Thoracic aorta (tissue), 2 donors: ENCODE results near the gene ANKRD11. TPM values are rescaled to one million over a fixed set of nuclear protein-coding genes. Genes with fewer than 3 reads are reported as not detected.

Experiments used
- ATAC-seq: fragments of 150-250 bp; one replicate; pipeline ENCODE4 v1.8.0; 2017; ENCODE audit warnings: low read depth; ENCODE audit not compliant: insufficient number of reproducible peaks, low FRiP score
- DNase-seq: peaks from one replicate; pipeline ENCODE4 v3.0.0-alpha.2; 2020; ENCODE audit warnings: low spot score
- H3K27ac ChIP-seq, 2 donors: fragments of 200-600 bp; sonication (generic); 1 replicate in 1 of 2; 2 replicates in 1 of 2; pipeline ENCODE4 v1.5.1; 2016; ENCODE audit warnings: mild to moderate bottlenecking in 2 of 2, moderate library complexity in 2 of 2
- H3K27me3 ChIP-seq: fragments of 200-600 bp; sonication (generic); replicated peaks from 2 replicates; pipeline ENCODE4 v1.6.0; 2016; ENCODE audit warnings: mild to moderate bottlenecking; ENCODE audit not compliant: insufficient read depth
- H3K36me3 ChIP-seq: fragments of 200-600 bp; sonication (generic); one replicate; pipeline ENCODE4 v1.5.1; 2016
- H3K4me1 ChIP-seq, 2 donors: fragments of 200-600 bp; sonication (generic); 1 replicate in 1 of 2; 2 replicates in 1 of 2; pipeline versions ENCODE4 v1.5.1 to v1.6.0; 2016; ENCODE audit warnings: low read depth in 2 of 2, mild to moderate bottlenecking in 1 of 2; ENCODE audit not compliant: control insufficient read depth in 1 of 2
- H3K4me3 ChIP-seq: fragments of 200-600 bp; sonication (generic); 2 replicates; pipeline ENCODE4 v1.5.1; 2016; ENCODE audit warnings: mild to moderate bottlenecking
- H3K9me3 ChIP-seq: fragments of 200-600 bp; sonication (generic); 2 replicates; pipeline ENCODE4 v1.5.1; 2016
- total RNA-seq, 2 donors: library from RNA; depleted of rRNA; stranded (reverse); fragments of >200 nt; gene quantifications; one replicate each; pipeline versions ENCODE4 v1.1.0 to v1.2.3, GENCODE V29; 2016
- TF ChIP-seq, protein P1 (sequence below): fragments of 200-600 bp; sonication (generic); IDR thresholded peaks from one replicate; pipeline ENCODE4 v1.5.1; 2019; ENCODE audit warnings: antibody characterized with exemption

Gene ANKRD11
- total RNA-seq: 100 to 1,000 TPM; 125 to 129 TPM

DNA sequence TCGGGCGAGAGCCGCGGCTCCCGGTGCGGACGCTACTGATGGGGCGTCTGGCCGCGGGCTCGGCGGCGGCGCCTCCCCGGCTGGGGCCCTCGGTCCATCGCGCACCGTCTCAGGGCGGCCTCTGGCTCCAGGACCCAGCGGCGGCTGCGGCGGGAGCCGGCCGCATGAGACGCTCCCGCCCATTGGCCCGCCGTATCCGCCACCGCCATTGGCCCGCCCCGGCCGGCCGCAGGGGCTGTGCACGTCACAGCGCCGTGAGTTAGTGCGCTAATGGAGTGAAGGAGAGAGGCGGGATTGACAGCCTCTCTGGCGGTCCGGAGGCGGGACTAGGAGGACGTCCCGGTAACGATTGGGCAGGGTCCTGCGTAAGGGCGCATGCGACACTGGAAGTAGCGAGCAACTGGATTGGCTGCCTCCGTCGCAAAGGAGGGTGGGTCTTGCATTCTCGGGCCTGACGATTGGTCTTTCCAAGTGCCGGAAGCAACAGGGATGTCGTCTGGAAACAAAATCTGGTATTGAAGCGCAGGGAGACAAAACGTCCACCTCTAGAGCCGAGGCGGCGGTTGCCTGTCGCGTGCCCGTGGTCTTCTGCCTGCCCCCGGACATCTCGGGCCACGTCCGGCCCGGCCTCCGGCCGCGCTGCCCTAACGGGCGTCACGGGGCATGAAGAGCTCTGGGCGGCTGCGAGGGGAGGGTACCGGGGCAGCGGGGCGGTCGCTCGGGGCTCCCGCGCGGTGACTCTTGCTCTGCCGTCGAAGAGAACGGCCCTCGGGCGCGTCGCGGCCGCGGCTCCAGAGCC, at the start of gene ANKRD11:
TSS of gene ANKRD11 (minus strand) at position 123 of the 799 bp plus-strand sequence. CDS start 173,542 bp downstream, outside the sequence.
- ATAC-seq: peak; percentile 97
- H3K27ac ChIP-seq: peak within 1 kb of the TSS; percentile 98
- DNase-seq: peak; percentile 94
- no peaks in the 10 kb centered on the region for H3K9me3 ChIP-seq
- H3K36me3 ChIP-seq: no peaks in the 10 kb centered on the region
- peaks cover 34 to 45% of the 10 kb centered on the region in 2 donors for H3K4me1 ChIP-seq
- peak within 1 kb of the TSS; percentile 93 for H3K4me3 ChIP-seq
- TF ChIP-seq, protein P1, sequence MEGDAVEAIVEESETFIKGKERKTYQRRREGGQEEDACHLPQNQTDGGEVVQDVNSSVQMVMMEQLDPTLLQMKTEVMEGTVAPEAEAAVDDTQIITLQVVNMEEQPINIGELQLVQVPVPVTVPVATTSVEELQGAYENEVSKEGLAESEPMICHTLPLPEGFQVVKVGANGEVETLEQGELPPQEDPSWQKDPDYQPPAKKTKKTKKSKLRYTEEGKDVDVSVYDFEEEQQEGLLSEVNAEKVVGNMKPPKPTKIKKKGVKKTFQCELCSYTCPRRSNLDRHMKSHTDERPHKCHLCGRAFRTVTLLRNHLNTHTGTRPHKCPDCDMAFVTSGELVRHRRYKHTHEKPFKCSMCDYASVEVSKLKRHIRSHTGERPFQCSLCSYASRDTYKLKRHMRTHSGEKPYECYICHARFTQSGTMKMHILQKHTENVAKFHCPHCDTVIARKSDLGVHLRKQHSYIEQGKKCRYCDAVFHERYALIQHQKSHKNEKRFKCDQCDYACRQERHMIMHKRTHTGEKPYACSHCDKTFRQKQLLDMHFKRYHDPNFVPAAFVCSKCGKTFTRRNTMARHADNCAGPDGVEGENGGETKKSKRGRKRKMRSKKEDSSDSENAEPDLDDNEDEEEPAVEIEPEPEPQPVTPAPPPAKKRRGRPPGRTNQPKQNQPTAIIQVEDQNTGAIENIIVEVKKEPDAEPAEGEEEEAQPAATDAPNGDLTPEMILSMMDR: no peak
- no peaks in the 10 kb centered on the region for H3K27me3 ChIP-seq

- Histone ChIP-seq H3K9me3 (no peaks in the 10 kb centered on the region), H3K4me1 (no peaks in the 10 kb centered on the region), H3K27me3 (no peaks in the 10 kb centered on the region), H3K27ac (no peak overlapping the region), H3K36me3 (peaks cover 48% of the 10 kb centered on the region), H3K4me3 (no peak overlapping the region)
- DNase-seq (no peak), ATAC-seq (no peak)
- TF ChIP-seq, protein P1: no peak
Observed at GRCh38 chr16:89538286-89538685, 47.9 kb upstream of the ANKRD11 start.

DNA sequence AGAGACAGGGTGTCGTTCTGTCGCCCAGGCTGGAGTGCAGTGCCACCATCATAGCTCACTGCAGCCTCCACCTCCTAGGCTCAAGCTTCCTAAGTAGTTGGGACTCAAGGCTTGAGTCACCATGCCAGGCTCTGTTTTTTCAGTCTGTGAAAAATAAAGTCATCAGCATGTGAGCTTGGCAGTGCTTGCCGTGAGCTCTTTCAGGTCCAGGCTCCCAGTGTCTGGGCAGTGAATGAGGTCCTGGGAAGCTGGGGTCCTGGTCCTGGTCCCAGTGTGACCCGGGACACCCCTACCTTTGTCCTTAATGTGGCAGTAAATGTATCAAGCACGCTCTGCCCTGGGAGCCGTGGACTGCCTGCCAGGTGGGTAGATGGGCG, 47.2 kb upstream of the ANKRD11 start:
- ATAC-seq: no peak
- no peak for DNase-seq
- Histone ChIP-seq H3K4me3 (no peak overlapping the region), H3K9me3 (no peaks in the 10 kb centered on the region), H3K36me3 (peaks cover 54% of the 10 kb centered on the region), H3K27me3 (no peaks in the 10 kb centered on the region), H3K4me1 (no peaks in the 10 kb centered on the region), H3K27ac (no peak overlapping the region)
- TF ChIP-seq, protein P1: no peak

DNA sequence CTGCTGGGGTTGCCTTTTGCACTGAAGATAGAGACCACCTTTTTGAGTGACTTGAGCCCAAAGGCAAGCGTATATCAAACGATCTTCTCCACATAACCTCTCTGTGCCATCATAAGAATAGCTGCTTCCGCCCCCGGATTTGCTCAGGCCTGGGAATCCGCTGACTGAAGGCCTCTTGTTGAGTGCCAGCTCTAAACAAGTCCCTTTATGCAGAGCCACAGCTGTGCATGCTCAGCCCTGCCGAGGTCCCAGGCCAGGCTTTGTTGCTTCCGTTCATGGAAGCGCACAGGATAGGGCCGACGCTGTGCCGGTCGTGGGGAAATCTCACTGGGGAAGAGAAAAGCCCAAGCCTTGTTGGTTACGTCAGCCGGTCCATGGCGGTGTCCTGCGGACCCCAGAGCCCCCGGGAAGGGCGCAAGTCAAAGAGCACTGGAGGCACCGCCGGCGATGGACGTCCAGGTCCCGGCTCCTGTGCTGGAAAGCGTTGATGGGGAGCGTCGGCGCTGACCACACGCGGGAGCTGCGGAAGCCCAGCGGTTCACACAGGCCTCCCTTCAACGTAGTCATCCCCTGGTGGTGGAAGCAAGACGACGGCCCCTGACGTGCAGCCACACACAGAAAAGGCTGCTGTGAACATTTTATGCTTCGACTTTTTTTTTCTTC, 46.7 kb upstream of the ANKRD11 start:
- Histone ChIP-seq H3K4me3 (no peak overlapping the region), H3K27me3 (no peaks in the 10 kb centered on the region), H3K9me3 (no peaks in the 10 kb centered on the region), H3K27ac (no peak overlapping the region), H3K4me1 (no peaks in the 10 kb centered on the region), H3K36me3 (peaks cover 57% of the 10 kb centered on the region)
- ATAC-seq (no peak), DNase-seq (no peak)
- TF ChIP-seq, protein P1: no peak

DNA sequence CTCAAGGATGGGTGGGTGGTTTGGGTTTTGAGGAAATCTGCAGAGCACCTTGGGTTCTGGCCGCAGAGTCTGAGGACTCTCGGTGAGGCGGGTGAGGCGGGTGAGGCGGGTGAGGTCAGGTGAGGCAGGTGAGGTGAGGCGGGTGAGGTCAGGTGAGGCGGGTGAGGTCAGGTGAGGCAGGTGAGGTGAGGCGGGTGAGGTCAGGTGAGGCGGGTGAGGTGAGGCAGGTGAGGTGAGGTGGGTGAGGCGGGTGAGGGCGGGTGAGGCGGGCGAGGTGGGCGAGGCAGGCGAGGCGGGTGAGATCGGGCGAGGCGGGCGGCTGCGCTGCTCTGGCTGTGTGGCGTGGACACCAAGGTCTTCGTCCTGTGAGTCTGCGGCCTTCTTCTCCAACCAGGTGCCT, 46.0 kb upstream of the ANKRD11 start:
- Histone ChIP-seq H3K9me3 (no peaks in the 10 kb centered on the region), H3K36me3 (peaks cover 57% of the 10 kb centered on the region), H3K27ac (no peak overlapping the region), H3K4me3 (no peak overlapping the region), H3K4me1 (no peaks in the 10 kb centered on the region), H3K27me3 (no peaks in the 10 kb centered on the region)
- TF ChIP-seq, protein P1: no peak
- ATAC-seq (no peak), DNase-seq (no peak)
